Measurements from ENCODE around the gene PPARGC1A.

Gene PPARGC1A

DNA sequence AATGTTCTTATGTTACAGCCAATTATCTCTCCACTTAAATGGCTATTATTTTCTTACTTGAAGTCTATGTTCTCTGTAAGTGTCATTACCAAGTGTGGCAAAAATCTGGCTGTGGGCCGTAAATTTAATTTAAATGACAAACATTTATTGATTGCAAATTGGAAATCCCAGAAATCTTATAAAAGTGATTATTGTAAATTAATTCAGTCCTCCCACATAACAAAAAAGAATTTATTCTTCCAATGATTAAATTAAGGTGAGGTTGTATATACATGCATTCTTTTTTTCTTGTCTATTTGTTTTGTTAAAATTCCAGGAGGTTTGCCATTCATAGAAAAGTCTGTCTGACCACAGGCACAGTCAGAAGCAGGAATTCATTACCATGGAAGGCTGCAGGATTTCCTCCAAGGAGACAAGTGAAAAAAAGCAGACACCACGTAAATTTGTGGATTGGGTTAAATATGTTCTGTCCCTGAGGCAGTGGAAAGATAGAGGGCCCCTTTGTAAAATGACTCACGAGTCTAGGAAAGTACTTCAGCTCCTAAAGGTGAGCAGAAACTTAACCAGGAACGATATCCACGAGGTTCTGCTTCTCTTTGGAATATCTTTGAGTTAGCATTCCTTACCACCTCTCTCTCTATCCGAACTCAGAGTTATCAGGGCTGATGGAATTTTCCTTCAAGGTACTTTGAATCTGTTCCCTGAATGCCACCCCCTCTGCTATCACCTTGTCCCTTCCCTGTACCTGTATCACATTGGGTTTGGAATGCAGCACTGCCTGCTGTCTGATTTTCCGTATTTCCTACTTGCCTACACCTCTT lies 10.7 kb downstream of the PPARGC1A start:
- DNase-seq (ENCODE audit: low read depth): no peak

DNA sequence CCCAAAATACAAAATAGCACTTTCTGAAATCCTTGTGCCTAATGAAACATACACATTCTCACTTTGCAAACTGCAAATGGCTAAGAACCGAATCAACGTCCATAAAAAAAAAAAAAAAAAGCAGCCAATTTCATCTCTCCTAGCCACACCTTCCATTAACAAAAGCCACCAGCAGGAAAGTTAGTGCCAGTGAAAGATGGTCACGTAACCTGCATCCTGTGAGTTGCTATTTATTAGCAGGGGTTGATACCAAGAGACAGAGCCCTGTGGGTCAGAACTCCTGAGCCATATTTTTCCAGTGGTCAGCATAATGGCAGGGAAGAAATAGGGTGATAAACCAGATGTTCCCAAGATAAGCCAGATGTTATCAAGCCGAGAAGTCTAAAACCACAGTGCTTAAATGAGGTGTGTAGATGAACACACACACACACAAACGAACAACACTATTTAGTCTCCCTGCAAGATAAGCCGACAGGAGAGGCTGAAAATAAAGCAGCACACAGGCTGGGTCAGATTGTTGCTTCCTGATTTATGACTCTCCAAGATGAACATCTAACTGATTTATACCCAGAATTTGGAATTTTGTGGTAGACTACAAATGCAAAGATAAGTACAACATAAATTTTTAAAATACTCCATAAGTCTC lies 11.5 kb downstream of the PPARGC1A start:
- DNase-seq (ENCODE audit: low read depth): no peak

DNA sequence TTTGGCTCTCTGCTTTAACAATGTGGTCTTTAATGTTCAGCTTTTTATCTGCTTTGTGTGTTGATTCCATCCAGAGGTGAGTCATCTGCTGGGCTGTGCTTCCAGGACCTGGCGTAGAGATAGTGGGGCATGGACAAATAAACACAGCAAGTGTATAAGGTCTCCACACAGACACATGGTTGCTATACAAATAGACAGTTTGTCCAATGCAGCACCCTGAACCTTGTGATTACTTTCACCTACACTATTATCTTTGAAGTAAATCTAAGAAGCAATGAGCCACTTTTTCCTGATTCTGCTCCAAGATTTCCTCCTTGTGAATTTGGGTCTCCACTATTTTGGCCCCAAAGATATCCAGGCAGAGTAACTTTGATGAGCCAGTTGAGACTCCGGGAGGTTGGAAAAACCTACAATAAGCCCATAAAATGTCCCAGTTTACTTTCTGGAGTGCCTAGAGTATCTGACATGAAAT lies 12.1 kb downstream of the PPARGC1A start:
- DNase-seq (ENCODE audit: low read depth): no peak

DNA sequence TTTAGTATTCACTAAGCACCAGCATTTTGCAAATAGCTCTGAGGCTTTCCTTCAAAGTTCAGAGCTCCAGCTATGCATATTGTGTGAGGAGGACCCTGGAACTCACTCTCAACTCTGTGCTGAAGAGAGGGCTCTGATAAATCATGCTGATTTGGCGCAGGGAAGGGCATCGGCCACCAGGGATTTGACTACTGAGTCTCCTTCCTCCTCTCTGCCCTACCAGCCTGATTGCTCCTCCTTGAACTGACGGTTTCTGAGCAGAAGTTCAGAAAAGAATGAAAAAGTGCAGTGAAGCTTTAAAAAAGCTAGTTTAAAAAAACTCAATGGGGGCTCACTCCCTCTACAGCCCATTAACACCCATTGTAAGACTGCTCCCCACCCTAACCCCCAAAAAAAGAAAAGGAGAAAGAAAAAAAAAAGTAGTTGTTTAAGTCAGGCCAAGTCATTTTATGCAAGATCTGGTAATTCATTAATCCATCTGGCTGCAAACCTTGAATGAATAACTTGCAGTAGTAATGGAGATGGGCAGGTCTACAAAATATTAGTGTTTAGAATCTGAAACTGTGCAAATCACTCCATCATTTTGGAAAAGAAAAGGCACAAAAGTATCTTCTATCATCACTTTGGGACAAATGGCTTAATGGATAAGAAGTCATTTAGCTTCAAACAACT lies 13.3 kb downstream of the PPARGC1A start:
- DNase-seq (ENCODE audit: low read depth): no peak

DNA sequence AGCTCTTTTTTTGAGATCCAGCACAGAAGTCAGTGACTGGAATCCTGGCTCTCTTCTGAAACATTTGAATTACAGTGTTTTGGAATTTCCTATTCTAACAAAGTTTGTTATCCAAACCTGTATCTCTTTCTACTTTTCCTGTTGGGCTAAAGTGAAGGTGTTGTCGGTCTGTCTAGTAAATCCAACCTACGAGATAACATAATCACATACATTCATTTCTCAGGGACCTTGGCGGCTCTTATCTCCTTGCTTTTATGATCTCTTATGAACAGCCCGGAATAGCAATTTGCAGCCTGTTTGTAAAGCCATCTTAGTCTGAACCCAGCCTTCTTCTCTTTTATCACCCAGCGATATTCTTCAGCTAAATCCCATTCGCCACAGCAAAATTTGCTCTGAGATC lies 14.5 kb downstream of the PPARGC1A start:
- DNase-seq (ENCODE audit: low read depth): no peak

DNA sequence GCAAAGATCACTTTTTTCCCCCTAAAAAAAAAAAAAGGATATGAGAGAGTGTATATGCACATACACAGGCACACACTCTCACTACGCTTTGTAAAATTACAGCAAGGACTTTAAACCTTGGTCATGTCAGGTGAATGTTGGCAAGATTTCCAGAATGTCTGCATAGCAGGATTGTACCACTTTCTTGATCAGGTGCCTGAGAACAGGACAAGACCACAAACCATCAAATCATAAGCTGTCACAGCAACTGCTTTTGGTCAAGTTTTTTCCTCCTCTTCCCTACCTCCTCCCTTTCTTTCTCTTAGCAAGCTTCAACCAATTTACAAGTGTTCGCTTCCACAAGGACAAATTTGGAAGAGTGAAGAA lies 15.3 kb downstream of the PPARGC1A start:
- no peak for DNase-seq (ENCODE audit: low read depth)

DNA sequence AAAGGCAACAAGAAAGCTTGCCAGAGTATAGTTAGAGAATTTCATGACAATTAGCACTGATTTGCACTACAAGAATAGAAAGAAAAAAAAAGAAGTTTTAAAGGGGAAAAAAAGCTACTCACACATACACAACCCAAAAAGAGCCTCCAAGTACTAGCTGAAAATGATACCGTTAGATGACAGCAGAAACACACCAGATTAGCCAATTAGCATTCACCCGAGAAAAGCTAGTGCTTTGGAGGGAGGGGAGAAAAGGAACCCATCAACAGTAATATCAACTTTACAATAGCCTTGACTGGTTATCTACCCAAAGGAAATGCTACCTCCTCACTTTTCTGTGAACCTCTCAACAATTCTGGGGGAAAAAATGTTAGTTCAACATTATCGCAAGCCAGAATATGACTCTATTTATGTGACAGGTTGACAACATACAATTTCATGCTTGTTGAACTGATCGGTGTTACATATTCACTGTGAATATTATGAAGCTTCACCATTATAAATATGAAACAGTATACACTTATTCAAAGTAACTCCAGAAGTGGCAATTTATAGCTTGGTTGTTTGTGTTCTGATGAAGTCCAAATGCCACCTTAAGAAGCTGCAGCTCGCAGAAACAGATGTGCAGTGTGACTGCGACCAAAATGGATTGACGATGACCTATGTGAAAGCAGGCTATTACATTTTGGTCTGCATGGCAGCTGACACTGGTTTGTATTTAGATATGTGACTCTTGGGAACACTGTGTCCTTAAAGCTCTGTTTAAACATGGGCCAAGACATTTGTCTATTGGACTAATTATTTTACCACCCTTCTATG lies 15.9 kb downstream of the PPARGC1A start:
- DNase-seq (ENCODE audit: low read depth): no peak

DNA sequence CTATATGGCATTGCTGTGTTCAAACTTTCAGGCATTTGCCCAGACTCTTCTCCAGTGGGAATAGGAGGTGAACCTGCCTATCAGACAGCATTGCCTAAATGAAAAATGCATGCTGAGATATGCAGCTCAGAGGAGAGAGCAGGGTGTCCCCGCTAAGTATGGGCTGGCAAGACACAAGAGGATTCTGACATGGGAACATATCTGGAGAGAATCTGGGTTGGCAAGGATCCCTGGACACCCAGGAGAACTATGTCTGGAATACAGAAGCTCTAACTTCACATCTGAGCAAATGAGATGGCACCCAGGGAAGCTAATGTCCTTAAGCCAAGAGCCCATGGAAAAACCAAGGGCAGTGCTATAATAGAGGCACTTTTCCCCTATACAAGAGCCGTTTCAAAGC lies 18.4 kb downstream of the PPARGC1A start:
- DNase-seq (ENCODE audit: low read depth): no peak

DNA sequence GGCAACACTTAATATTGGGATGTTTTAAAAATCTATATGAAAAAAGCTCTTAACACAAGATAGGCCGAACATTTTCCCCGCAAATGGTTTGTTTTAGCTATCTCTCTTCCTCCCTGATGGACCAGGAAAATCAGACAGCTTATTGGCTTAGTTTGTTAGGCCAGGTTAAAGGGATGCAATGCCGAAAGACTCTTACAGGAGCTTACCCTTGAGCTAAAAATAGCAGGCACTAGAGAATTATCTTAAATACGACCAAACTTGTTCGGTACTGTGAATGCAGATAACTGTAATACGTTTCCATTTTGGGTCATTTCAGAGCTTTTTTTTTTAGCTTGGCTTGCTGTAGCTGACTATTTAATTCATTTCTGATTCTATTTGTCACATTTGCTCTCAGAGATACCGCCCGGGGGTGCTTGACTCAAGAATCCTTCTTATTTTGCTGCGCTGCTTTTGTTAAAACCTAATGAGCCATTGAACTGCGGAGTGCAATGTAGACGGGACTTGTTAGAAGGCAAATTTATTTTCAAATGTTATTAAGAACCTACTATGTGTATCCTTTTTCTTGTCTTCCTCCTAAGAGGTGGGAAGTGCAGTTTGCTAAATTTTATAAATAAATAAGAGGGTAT lies 23.3 kb downstream of the PPARGC1A start:
- no peak for DNase-seq (ENCODE audit: low read depth)

DNA sequence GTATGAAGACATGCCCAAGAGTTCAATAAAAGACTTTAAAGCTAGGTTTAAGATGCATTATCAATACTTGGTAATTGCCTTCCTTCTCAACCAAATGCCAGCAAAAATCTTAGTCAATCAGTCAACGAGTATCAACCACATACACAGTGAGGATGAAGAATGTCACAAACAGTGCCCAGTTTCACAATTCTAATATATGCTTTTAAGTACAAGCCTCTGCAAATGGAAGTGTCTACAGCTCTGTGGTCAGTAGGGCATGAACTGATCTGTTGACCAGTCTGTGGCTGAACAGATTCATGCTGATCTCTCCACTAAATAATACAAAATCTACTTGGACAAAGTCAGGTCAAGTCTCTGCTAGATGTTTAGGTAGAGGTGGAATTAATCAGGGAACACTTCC lies 27.9 kb downstream of the PPARGC1A start:
- no peak for DNase-seq (ENCODE audit: low read depth)

DNA sequence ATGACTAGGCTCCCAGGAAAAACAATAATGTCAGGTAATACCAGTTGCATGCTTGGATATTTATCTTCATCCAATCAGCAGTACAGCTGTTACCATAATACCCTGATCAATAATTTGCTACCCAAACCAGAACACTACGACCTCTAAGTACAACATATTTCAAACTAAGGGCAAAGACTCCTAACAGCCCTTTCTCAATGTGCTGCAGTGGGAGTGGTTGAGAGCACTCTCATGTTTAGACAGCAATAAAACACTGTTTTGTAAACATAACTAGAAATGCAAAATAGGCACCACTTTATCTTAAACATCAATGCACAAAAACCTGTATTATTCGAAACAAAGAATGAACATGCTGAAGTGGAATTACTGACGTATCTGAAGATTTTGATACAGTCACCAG lies 28.9 kb downstream of the PPARGC1A start:
- DNase-seq (ENCODE audit: low read depth): no peak

DNA sequence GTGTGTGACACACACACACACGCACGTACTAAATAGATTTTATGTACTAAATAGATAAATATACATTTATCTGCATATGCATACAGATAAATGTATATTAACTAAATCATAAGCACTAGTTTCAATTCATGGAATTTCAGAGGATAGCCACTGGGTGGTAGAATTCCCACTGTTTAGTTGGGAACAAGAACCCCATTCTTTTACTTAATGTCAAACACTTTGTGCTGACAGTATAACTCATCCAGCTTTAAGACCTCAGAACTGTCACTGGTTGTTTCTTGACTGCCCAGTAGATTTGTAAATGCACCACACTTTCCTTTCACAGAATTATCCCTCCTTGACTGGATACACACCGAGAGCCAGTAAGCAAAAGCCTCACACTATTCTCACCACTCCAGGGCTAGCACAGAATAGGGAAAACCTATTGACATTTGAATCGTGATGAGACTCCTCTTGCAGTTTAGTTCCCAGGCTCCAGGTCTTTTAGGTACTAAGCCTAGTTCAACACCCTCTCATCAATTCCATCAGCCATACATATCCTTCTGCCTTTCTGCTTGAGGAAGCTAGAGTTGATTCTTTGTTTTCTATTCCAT lies 32.4 kb downstream of the PPARGC1A start:
- peak; percentile 33 for DNase-seq (ENCODE audit: low read depth)

DNA sequence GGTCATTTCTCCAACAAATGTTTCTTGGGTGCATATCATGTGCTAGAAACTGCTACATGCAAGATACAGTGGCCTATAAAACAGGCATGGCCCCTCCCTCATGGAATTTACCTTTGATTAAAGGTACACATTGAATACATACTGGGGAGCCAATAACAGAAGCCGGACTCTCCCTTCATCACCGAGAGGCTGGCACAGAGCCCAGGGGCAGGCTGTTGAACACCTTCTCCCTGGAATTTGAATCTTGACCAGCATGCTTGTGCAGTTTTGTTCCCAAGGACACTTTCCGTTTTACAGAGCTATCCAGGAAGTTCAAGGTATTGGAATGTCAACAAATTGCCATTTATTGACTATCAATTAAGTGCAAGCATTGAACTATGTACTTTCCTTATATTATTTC lies 33.2 kb downstream of the PPARGC1A start:
- DNase-seq (ENCODE audit: low read depth): no peak

DNA sequence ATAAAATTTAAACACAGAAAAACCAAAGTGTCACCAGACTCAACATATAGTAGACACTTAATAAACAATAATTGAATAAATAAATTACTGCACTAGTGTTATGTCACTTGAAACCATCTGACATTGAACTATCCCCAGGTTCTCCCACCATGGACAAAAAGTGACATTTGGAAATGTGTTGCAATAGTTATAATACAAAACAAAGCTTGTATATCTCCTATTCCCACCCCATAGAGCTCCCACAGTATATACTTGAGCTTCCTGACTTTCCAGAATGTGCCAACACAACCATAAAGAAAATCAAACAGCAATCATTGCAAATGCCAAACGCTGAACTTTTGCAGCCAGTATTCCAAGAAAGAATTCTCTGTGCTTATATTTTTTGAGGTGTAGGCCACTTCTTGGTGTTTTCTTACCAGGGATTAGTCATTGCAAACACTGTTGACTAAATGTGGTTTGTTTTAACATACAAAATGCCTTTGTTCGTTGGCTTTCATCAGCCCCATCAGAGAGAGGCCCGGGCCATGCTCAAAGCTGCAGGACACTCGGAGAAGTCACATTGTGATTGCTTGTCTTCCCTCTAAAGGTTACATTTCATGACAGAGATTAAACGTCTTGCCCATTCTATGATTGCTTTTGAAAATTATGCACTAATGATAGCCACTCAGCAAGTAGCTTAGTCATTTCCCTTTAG lies 33.8 kb downstream of the PPARGC1A start:
- peak; percentile 61 for DNase-seq (ENCODE audit: low read depth)

DNA sequence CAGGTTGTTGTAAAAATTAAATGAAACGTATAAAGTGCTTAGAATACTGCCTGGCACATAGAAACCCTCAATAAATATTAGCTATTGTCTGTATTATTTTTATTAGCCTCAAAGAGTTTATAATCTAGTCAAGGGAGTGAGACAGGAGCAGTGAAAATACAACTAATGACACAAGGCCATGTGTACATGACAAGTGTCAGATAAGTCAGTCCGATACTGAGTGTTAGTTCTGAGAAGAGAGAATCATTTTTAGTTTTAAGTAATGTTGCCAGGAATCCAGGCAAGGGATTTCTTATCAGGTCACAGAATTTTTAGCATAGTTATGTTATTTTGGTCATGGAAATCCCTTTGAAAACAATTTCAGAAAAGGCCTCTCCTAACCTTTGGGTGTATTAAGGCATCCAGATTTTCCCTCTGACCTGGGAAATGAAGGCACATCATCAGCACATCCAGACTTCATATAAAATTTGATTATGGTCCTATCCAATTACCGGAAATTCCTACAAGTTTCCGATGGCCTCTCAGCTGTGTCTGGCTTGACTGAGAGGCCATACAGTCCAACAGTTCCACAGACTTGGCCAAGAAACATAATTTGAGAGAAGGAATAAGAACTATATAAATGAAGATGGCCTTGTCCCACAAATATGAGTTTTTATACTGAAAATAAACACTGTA lies 35.7 kb downstream of the PPARGC1A start:
- DNase-seq (ENCODE audit: low read depth): no peak

DNA sequence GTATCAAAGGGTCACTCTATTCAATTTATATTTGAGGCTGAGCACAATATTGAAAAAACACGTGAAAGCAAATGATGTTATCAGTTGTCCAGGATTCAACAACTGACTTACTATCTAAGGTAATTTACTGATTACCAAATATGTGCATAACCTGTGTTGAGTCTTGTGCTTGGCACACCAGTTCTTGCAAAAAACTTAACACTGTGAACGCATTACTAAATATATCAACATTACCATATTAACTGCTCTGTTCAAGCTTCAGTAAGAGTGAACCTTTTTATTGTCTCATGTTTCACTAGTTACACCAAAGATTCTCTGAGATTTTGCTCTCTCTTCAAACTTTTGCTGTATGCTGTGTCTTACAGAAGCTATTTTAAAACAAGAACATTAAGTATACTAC lies 38.4 kb downstream of the PPARGC1A start:
- DNase-seq (ENCODE audit: low read depth): no peak

DNA sequence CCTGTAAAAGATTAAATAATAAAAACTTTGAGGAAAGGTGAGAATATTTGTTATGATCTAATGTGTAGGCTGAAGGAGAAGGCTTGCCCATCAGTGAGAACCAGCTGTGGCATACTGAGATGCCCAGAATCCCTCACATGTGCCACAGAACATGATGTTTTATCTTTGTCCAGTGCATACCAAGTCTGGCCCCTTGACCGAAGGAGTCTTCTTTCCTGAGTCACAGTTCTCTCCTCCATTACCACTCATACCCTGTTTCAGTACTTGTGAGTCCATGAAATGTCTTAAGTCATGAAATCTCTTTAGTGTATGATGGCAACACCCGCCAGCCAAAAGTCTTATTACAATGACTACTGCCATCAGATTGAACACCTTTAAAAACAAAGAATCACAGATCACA lies 42.7 kb downstream of the PPARGC1A start:
- DNase-seq (ENCODE audit: low read depth): no peak

DNA sequence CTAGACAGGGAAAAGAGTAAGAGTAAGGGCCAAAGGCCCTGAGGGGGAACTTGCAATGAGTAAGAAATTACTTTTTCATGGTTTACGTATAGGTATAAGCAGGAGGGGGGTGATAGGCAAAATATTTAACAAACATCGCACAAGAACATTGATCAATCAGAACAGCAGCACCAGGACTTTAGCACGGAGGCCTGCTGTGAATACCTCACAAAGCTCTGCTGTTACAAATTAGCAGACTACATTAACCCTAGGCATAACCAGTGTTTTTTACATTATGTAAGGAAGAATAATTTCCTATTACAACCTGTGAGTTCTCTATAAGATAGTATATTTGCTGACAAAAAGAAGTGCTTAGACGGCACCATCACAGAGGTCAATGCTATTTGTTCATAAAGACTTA lies 44.9 kb downstream of the PPARGC1A start:
- DNase-seq (ENCODE audit: low read depth): no peak

DNA sequence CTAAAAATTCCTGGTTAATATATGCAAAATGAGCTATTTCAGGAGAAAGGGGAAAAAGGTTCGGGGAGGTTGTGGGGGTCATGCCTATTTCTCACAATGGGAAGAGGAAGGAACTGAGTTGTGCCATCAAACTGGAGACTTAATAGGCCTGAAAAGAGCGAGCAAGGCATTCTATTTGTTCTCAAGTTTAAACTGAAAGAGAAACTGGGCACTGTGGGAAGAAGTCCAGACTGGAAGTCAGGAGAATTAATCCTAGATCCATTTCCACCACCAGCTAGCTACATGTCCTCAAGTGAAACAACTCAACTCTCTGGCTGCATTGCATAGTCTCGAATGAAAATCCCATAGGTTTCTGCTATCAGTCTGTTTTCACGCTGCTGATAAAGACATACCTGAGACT lies 50.6 kb downstream of the PPARGC1A start:
- DNase-seq (ENCODE audit: low read depth): no peak

DNA sequence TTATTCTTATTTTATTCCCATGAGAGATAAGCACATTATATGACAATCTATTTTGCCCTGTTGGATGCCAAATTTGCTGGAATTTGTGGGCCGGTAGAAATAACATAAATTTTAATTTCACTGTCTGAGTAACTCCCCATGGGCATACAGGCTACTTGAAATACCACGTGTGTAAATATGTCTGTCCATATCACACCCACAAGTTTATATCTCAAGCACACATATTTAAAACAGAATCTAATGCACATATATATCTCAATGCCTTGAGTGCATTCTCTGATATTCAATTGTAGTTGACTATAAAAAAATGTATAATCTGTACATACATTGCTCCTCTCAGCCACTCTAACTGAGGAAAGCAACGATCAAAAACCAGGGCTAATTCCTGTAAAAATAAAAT lies 51.2 kb downstream of the PPARGC1A start:
- no peak for DNase-seq (ENCODE audit: low read depth)
